Activated naive CD4-positive, alpha-beta T cell treated with anti-CD3 and anti-CD28 coated beads, Interleukin-2, amount 50 U/mL, for 16 hours (primary cell): Measurements from ENCODE around the gene WSCD2.
"Not testable (repeated sequence)": the region's sequence is repeated elsewhere in the genome, so short reads cannot be mapped to it uniquely, and the experiment has no call there.

Experiments used
- DNase-seq: peaks from one replicate; pipeline ENCODE4 v3.0.0-alpha.2; 2020

The WSCD2 gene

GRCh38 chr12:108204117-108204987 is 75.3 kb downstream of the WSCD2 start:
- no peak for DNase-seq

- DNase-seq = no peak
Observed at GRCh38 chr12:108205864-108206263, 76.8 kb downstream of the WSCD2 start.

- no peak for DNase-seq
Observed at GRCh38 chr12:108207791-108208730, 79.0 kb downstream of the WSCD2 start.

- DNase-seq = no peak
Observed at GRCh38 chr12:108210001-108210400, 80.9 kb downstream of the WSCD2 start.

GRCh38 chr12:108211157-108211556 is 82.1 kb downstream of the WSCD2 start:
- no peak for DNase-seq

- DNase-seq = no peak
Observed at GRCh38 chr12:108213871-108214445, 84.9 kb downstream of the WSCD2 start.

- DNase-seq = no peak
Observed at GRCh38 chr12:108214486-108214885, 85.4 kb downstream of the WSCD2 start.

GRCh38 chr12:108215458-108215857 is 86.4 kb downstream of the WSCD2 start:
- no peak for DNase-seq

- DNase-seq = no peak
Observed at GRCh38 chr12:108218921-108219320, 89.8 kb downstream of the WSCD2 start.

- DNase-seq = not testable (repeated sequence)
Observed at GRCh38 chr12:108225101-108225500, 96.0 kb downstream of the WSCD2 start.

GRCh38 chr12:108226866-108227265 is 97.8 kb downstream of the WSCD2 start:
- no peak for DNase-seq

GRCh38 chr12:108228746-108229145 is 99.7 kb downstream of the WSCD2 start:
- no peak for DNase-seq

GRCh38 chr12:108231109-108231905 is 102.2 kb downstream of the WSCD2 start:
- no peak for DNase-seq

GRCh38 chr12:108231909-108232434 is 102.9 kb downstream of the WSCD2 start:
- no peak for DNase-seq

- DNase-seq = no peak
Observed at GRCh38 chr12:108232565-108232964, 103.5 kb downstream of the WSCD2 start.

- no peak for DNase-seq
Observed at GRCh38 chr12:108234158-108234557, 105.1 kb downstream of the WSCD2 start.

- DNase-seq = no peak
Observed at GRCh38 chr12:108235197-108235984, 106.3 kb downstream of the WSCD2 start.

- DNase-seq = no peak
Observed at GRCh38 chr12:108235985-108236263, 106.8 kb downstream of the WSCD2 start.

GRCh38 chr12:108236366-108236765 is 107.3 kb downstream of the WSCD2 start:
- DNase-seq = no peak

- DNase-seq = no peak
Observed at GRCh38 chr12:108237272-108237671, 108.2 kb downstream of the WSCD2 start.

GRCh38 chr12:108238474-108238873 is 109.4 kb downstream of the WSCD2 start:
- DNase-seq = no peak

- no peak for DNase-seq
Observed at GRCh38 chr12:108239378-108239777, 110.3 kb downstream of the WSCD2 start.
